ENCODE data around the gene SLC7A8. TPM values are rescaled to one million over a fixed set of nuclear protein-coding genes. Genes with fewer than 3 reads are reported as not detected.
A peak's percentile ranks its signal among the peaks of the same experiment; 100 is the strongest.

SLC7A8 gene
- total and polyA plus RNA-seq, 2 experiments from 2014 or later = 117 to 124 TPM

- TF ChIP-seq, protein P1, sequence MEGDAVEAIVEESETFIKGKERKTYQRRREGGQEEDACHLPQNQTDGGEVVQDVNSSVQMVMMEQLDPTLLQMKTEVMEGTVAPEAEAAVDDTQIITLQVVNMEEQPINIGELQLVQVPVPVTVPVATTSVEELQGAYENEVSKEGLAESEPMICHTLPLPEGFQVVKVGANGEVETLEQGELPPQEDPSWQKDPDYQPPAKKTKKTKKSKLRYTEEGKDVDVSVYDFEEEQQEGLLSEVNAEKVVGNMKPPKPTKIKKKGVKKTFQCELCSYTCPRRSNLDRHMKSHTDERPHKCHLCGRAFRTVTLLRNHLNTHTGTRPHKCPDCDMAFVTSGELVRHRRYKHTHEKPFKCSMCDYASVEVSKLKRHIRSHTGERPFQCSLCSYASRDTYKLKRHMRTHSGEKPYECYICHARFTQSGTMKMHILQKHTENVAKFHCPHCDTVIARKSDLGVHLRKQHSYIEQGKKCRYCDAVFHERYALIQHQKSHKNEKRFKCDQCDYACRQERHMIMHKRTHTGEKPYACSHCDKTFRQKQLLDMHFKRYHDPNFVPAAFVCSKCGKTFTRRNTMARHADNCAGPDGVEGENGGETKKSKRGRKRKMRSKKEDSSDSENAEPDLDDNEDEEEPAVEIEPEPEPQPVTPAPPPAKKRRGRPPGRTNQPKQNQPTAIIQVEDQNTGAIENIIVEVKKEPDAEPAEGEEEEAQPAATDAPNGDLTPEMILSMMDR (conservative IDR thresholded peaks at IDR 0.05; ENCODE audit: low read depth in 2 of 2) = no peak
Measured at GRCh38 chr14:23163830-23164229, 19.6 kb downstream of the SLC7A8 start (continued).

DNA sequence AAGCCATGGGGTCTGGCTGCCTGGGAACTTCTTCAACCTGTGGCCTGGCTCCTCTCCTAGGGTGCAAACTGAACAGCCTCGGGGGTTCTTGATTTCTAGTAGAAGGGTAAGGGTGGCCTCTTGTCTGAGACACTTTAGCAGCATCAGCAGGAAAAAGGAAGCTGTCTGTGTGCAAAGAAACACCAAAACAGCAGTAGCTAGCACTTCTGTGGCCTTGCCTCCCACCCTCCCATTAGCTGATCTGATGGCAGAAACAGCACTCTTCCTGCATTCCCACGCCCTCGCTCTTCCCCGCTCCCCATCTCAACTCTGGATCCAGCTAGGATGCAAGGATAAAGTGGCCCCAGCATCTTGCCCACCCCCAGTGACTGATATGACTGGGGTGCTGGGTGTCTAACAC lies 20.7 kb downstream of the SLC7A8 start:
- H3K79me2 ChIP-seq (replicated peaks; ENCODE audit: insufficient read depth) = no peaks in the 10 kb centered on the region
- H3K9me2 ChIP-seq (ENCODE audit: insufficient read depth) = no peaks in the 10 kb centered on the region
- H3K4me2 ChIP-seq = no peak overlapping the region
- H3K4me3 Mint-ChIP-seq = no peak overlapping the region; the same call in 2 of the 3 replicates
- peak overlapping the region; percentile 83; the same call in 1 of the 2 replicates for H3K27ac ChIP-seq (ENCODE audit: low read depth)
- H2AFZ ChIP-seq = no peak overlapping the region
- DNase-seq (ENCODE audit: low spot score) (no peak), ATAC-seq (no peak)
- peaks cover 23% of the 10 kb centered on the region for H3K36me3 ChIP-seq (ENCODE audit: insufficient read depth)
- no peaks in the 10 kb centered on the region for H3K9me3 Mint-ChIP-seq
- peaks cover 11% of the 10 kb centered on the region for H4K20me1 ChIP-seq (replicated peaks; ENCODE audit: insufficient read depth)
- H3K27me3 ChIP-seq (ENCODE audit: insufficient read depth) = no peaks in the 10 kb centered on the region
- peaks cover 15% of the 10 kb centered on the region; the same call in 1 of the 2 replicates for H3F3A ChIP-seq (replicated peaks; ENCODE audit: low read depth)
- peak overlapping the region; percentile 82 for H3K27ac Mint-ChIP-seq
- peaks cover 13% of the 10 kb centered on the region for H3K27me3 Mint-ChIP-seq (ENCODE audit: insufficient read depth, low read depth, poor library complexity)
- TF ChIP-seq NANOG (IDR thresholded peaks at IDR 0.05; ENCODE audit: borderline replicate concordance) (no peak), ZNF331 (CRISPR knock-in tag; IDR thresholded peaks at IDR 0.05; ENCODE audit: low read depth) (no peak), CREB1 (CRISPR knock-in tag; IDR thresholded peaks at IDR 0.05; ENCODE audit: low read depth) (no peak), STAT1 (IDR thresholded peaks at IDR 0.05; ENCODE audit: unreplicated experiment) (no peak), POLR2AphosphoS5 (IDR thresholded peaks at IDR 0.05; ENCODE audit: low read depth) (no peak), ZNF114 (CRISPR knock-in tag; IDR thresholded peaks at IDR 0.05) (no peak), JUNB (IDR thresholded peaks at IDR 0.05; ENCODE audit: unreplicated experiment) (no peak), EZH2 (IDR thresholded peaks at IDR 0.05; ENCODE audit: low read depth, unreplicated experiment) (no peak), EZH2phosphoT487 (IDR thresholded peaks at IDR 0.05; ENCODE audit: unreplicated experiment) (no peak)
- TF ChIP-seq, protein P1 (conservative IDR thresholded peaks at IDR 0.05; ENCODE audit: low read depth in 2 of 2) = no peak
- TF ChIP-seq, protein P2, sequence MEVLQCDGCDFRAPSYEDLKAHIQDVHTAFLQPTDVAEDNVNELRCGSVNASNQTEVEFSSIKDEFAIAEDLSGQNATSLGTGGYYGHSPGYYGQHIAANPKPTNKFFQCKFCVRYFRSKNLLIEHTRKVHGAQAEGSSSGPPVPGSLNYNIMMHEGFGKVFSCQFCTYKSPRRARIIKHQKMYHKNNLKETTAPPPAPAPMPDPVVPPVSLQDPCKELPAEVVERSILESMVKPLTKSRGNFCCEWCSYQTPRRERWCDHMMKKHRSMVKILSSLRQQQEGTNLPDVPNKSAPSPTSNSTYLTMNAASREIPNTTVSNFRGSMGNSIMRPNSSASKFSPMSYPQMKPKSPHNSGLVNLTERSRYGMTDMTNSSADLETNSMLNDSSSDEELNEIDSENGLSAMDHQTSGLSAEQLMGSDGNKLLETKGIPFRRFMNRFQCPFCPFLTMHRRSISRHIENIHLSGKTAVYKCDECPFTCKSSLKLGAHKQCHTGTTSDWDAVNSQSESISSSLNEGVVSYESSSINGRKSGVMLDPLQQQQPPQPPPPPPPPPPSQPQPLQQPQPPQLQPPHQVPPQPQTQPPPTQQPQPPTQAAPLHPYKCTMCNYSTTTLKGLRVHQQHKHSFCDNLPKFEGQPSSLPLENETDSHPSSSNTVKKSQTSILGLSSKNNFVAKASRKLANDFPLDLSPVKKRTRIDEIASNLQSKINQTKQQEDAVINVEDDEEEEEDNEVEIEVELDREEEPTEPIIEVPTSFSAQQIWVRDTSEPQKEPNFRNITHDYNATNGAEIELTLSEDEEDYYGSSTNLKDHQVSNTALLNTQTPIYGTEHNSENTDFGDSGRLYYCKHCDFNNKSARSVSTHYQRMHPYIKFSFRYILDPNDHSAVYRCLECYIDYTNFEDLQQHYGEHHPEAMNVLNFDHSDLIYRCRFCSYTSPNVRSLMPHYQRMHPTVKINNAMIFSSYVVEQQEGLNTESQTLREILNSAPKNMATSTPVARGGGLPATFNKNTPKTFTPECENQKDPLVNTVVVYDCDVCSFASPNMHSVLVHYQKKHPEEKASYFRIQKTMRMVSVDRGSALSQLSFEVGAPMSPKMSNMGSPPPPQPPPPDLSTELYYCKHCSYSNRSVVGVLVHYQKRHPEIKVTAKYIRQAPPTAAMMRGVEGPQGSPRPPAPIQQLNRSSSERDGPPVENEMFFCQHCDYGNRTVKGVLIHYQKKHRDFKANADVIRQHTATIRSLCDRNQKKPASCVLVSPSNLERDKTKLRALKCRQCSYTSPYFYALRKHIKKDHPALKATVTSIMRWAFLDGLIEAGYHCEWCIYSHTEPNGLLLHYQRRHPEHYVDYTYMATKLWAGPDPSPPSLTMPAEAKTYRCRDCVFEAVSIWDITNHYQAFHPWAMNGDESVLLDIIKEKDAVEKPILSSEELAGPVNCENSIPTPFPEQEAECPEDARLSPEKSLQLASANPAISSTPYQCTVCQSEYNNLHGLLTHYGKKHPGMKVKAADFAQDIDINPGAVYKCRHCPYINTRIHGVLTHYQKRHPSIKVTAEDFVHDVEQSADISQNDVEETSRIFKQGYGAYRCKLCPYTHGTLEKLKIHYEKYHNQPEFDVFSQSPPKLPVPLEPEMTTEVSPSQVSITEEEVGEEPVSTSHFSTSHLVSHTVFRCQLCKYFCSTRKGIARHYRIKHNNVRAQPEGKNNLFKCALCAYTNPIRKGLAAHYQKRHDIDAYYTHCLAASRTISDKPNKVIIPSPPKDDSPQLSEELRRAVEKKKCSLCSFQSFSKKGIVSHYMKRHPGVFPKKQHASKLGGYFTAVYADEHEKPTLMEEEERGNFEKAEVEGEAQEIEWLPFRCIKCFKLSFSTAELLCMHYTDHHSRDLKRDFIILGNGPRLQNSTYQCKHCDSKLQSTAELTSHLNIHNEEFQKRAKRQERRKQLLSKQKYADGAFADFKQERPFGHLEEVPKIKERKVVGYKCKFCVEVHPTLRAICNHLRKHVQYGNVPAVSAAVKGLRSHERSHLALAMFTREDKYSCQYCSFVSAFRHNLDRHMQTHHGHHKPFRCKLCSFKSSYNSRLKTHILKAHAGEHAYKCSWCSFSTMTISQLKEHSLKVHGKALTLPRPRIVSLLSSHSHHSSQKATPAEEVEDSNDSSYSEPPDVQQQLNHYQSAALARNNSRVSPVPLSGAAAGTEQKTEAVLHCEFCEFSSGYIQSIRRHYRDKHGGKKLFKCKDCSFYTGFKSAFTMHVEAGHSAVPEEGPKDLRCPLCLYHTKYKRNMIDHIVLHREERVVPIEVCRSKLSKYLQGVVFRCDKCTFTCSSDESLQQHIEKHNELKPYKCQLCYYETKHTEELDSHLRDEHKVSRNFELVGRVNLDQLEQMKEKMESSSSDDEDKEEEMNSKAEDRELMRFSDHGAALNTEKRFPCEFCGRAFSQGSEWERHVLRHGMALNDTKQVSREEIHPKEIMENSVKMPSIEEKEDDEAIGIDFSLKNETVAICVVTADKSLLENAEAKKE (CRISPR knock-in tag; IDR thresholded peaks at IDR 0.05) = no peak
- TF ChIP-seq, protein P3, sequence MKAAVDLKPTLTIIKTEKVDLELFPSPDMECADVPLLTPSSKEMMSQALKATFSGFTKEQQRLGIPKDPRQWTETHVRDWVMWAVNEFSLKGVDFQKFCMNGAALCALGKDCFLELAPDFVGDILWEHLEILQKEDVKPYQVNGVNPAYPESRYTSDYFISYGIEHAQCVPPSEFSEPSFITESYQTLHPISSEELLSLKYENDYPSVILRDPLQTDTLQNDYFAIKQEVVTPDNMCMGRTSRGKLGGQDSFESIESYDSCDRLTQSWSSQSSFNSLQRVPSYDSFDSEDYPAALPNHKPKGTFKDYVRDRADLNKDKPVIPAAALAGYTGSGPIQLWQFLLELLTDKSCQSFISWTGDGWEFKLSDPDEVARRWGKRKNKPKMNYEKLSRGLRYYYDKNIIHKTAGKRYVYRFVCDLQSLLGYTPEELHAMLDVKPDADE (IDR thresholded peaks at IDR 0.05) = no peak
- H3K4me1 Mint-ChIP-seq = peaks cover 46% of the 10 kb centered on the region
- H3K36me3 Mint-ChIP-seq (ENCODE audit: low read depth) = peaks cover 77% of the 10 kb centered on the region
- H3K4me3 ChIP-seq = no peak overlapping the region
- H3K4me1 ChIP-seq (ENCODE audit: insufficient read depth) = peaks cover 45% of the 10 kb centered on the region
